HEK293T (cell line): ENCODE measurements around the gene MYH4.

Experiments used
- ARNT ChIP-seq: fragments of 450-650 bp; IDR thresholded peaks from 2 replicates; pipeline ENCODE4 v1.6.1; 2017; ENCODE audit warnings: mild to moderate bottlenecking
- BHLHE40 ChIP-seq: fragments of 450-650 bp; IDR thresholded peaks from 2 replicates; pipeline ENCODE4 v1.6.1; 2016; ENCODE audit warnings: mild to moderate bottlenecking, moderate library complexity, borderline replicate concordance
- CTBP1 ChIP-seq: fragments of 450-650 bp; IDR thresholded peaks from 2 replicates; pipeline ENCODE4 v1.6.1; 2016; ENCODE audit warnings: borderline replicate concordance
- FOXM1 ChIP-seq: fragments of 450-650 bp; IDR thresholded peaks from 2 replicates; pipeline ENCODE4 v1.6.1; 2017; ENCODE audit warnings: mild to moderate bottlenecking, borderline replicate concordance
- SUZ12 ChIP-seq: fragments of 450-650 bp; IDR thresholded peaks from 2 replicates; pipeline ENCODE4 v1.6.1; 2016; ENCODE audit warnings: mild to moderate bottlenecking
- TARDBP ChIP-seq: fragments of 450-650 bp; IDR thresholded peaks from 2 replicates; pipeline ENCODE4 v1.6.1; 2016

GRCh38 chr17:10482252-10482651 is 12.9 kb upstream of the MYH4 start:
- TF ChIP-seq ARNT, result no peak
- TF ChIP-seq BHLHE40, result no peak
- no peak for TF ChIP-seq CTBP1
- no peak for TF ChIP-seq FOXM1
- TF ChIP-seq SUZ12, result no peak
- TF ChIP-seq TARDBP, result no peak
